HepG2 (cell line): ENCODE results near the gene P2RX2. TPM values are rescaled to one million over a fixed set of nuclear protein-coding genes. Genes with fewer than 3 reads are reported as not detected.
A peak's percentile ranks its signal among the peaks of the same experiment; 100 is the strongest.

Source experiments
- ATAC-seq: fragments of 200-7000 bp; cut with Tn5 transposase; 3 replicates; pipeline ENCODE4 v1.9.1; 2020; ENCODE audit warnings: mild to moderate bottlenecking, moderate library complexity
- BruUV-seq: library from RNA; stranded (reverse); fragments of 400-500 nt; replicated peaks from 2 replicates; lab custom pipeline; 2021; lab: Mats Ljungman, UMichigan
- CTCF ChIA-PET: fragments of 300-600 bp; formaldehyde crosslinking; extraction: SDS; loops from one replicate; lab custom pipeline; 2021; ENCODE audit warnings: low total read pairs, inconsistent platforms, low intra/inter-chr PET ratio; lab: Yijun Ruan, JAX
- POLR2A ChIA-PET: fragments of 350-600 bp; sonication (Branson Sonifier 250); formaldehyde crosslinking; loops from one replicate; lab custom pipeline; 2020; ENCODE audit warnings: antibody characterized with exemption, inconsistent platforms; lab: Yijun Ruan, JAX
- DNase-seq: peaks from one replicate; pipeline ENCODE4 v3.0.0-alpha.2; 2015; ENCODE audit warnings: low spot score
- FAIRE-seq: peaks from 3 replicates; lab custom pipeline; 2011; peaks lifted over from hg19 to GRCh38; lab: Jason Lieb, UNC
- H2AFZ ChIP-seq: one replicate; pipeline ENCODE4 v1.6.1; 2011; ENCODE audit warnings: low read length, inconsistent platforms
- H3K27ac ChIP-seq: fragments of 300-600 bp; 3 replicates; pipeline ENCODE4 v1.8.0; 2011; ENCODE audit warnings: mixed run types, mild to moderate bottlenecking, mixed read lengths, low read length, inconsistent platforms; ENCODE audit not compliant: insufficient read depth; ENCODE audit errors: extremely low read length
- H3K27me3 ChIP-seq, 2 experiments: fragments of 200-600 bp in 1 of 2; 2 replicates in 1 of 2; 3 replicates in 1 of 2; pipeline versions ENCODE4 v1.6.0 to v1.8.0; 2011; ENCODE audit warnings: low read length in 2 of 2, mild to moderate bottlenecking in 2 of 2, moderate library complexity in 2 of 2, inconsistent platforms in 1 of 2; ENCODE audit not compliant: insufficient read depth in 2 of 2, control insufficient read depth in 1 of 2
- H3K36me3 ChIP-seq, 2 experiments: fragments of 200-600 bp in 1 of 2; replicated peaks in 1 of 2; 2 replicates in 1 of 2; 3 replicates in 1 of 2; pipeline versions ENCODE4 v1.5.1 to v1.8.0; 2011; ENCODE audit warnings: low read length in 2 of 2, inconsistent platforms in 1 of 2; ENCODE audit not compliant: insufficient read depth in 2 of 2, control insufficient read depth in 1 of 2
- H3K4me1 ChIP-seq: 2 replicates; pipeline ENCODE4 v1.5.1; 2012; ENCODE audit warnings: low read length, inconsistent platforms; ENCODE audit not compliant: insufficient read depth
- H3K4me2 ChIP-seq: 2 replicates; pipeline ENCODE4 v1.6.0; 2011; ENCODE audit warnings: low read depth, low read length, inconsistent platforms
- H3K4me3 ChIP-seq, 3 experiments: fragments of 200-600 bp in 1 of 3; sonication (generic), shearing (Covaris generic) in 1 of 3; replicated peaks in 1 of 3; 2 replicates each; pipeline ENCODE4 v1.5.1; 2011 to 2016; ENCODE audit warnings: low read length in 3 of 3, inconsistent platforms in 2 of 3, low read depth in 2 of 3, mild to moderate bottlenecking in 2 of 3, control low read depth in 1 of 3, mixed read lengths in 1 of 3; ENCODE audit not compliant: insufficient read depth in 1 of 3
- H3K79me2 ChIP-seq: one replicate; pipeline ENCODE4 v1.6.1; 2011; ENCODE audit warnings: low read length, inconsistent platforms; ENCODE audit not compliant: insufficient read depth
- H3K9ac ChIP-seq: 2 replicates; pipeline ENCODE4 v1.6.0; 2011; ENCODE audit warnings: mild to moderate bottlenecking, low read depth, low read length, inconsistent platforms; ENCODE audit not compliant: insufficient read depth
- H3K9me3 ChIP-seq: 2 replicates; pipeline ENCODE4 v1.5.1; 2012; ENCODE audit warnings: mild to moderate bottlenecking, low read length
- H4K20me1 ChIP-seq: 2 replicates; pipeline ENCODE4 v1.6.0; 2011; ENCODE audit warnings: inconsistent platforms, mild to moderate bottlenecking, low read length, moderate library complexity; ENCODE audit not compliant: insufficient read depth
- CREM ChIP-seq, 2 experiments: sonication (generic) in 1 of 2; formaldehyde crosslinking in 1 of 2; IDR thresholded peaks; 2 replicates each; pipeline versions ENCODE4 v1.4.0 to v1.6.1; 2016 to 2020; ENCODE audit warnings: antibody characterized with exemption in 1 of 2, mild to moderate bottlenecking in 1 of 2, missing genetic modification reagents in 1 of 2
- GABPB1 ChIP-seq: IDR thresholded peaks from 2 replicates; pipeline ENCODE4 v1.6.1; 2016; ENCODE audit warnings: mild to moderate bottlenecking, missing genetic modification reagents, moderate library complexity, missing compliant biosample characterization
- HNRNPLL ChIP-seq: fragments of 200-400 bp; formaldehyde crosslinking; IDR thresholded peaks from 2 replicates; pipeline ENCODE4 v1.6.1; 2017; ENCODE audit warnings: mild to moderate bottlenecking, low read depth, low read length; ENCODE audit not compliant: poor library complexity, severe bottlenecking
- PLRG1 ChIP-seq: fragments of 450-650 bp; conservative IDR thresholded peaks from 2 replicates; pipeline ENCODE4 v1.6.1; 2016
- TCF7 ChIP-seq: sonication (generic); IDR thresholded peaks from 2 replicates; pipeline ENCODE4 v1.6.1; 2016; ENCODE audit warnings: antibody characterized with exemption, low read depth
- WIZ ChIP-seq: sonication (generic); formaldehyde crosslinking; IDR thresholded peaks from 2 replicates; pipeline ENCODE4 v1.5.1; 2020; ENCODE audit warnings: mild to moderate bottlenecking, missing genetic modification reagents
- ZNF451 ChIP-seq: sonication (generic); formaldehyde crosslinking; IDR thresholded peaks from 2 replicates; pipeline ENCODE4 v1.5.0; 2020; ENCODE audit warnings: mild to moderate bottlenecking, missing genetic modification reagents
- ZSCAN12 ChIP-seq: sonication (generic); formaldehyde crosslinking; IDR thresholded peaks from 2 replicates; pipeline ENCODE4 v1.9.0; 2021; ENCODE audit warnings: mild to moderate bottlenecking, missing genetic modification reagents
- WGBS: methylation state at CpG from one replicate; pipeline ENCODE4 v1.1.6; 2017; ENCODE audit warnings: low lambda C conversion rate; 5-methylcytosine and 5-hydroxymethylcytosine counted together
- in situ Hi-C: cut with HindIII; loops from 2 replicates; pipeline ENCODE4 v1.10.0; 2017; ENCODE audit warnings: low pct_unique_long_range_greater_than_20kb; ENCODE audit not compliant: extremely low pct_ligation_motif_present
- intact Hi-C: fragments of 100-400 bp; cut with micrococcal nuclease; formaldehyde crosslinking; loops from one replicate; pipeline ENCODE4 v1.10.0; 2022; ENCODE audit not compliant: unreplicated experiment
- polyA plus RNA-seq, 8 experiments: library from polyadenylated mRNA; depleted of rRNA in 3 of 8; stranded (reverse) in 7 of 8; unstranded in 1 of 8; fragments of >200 nt; fragmentation: Illumina TruSeq in 4 of 8; extraction: Trizol in 4 of 8; gene quantifications; 2 replicates each; pipeline versions ENCODE4 v1.2.1 to v1.2.3, GENCODE V29; 2011 to 2016; ENCODE audit warnings: low read depth in 4 of 8, missing spikeins in 1 of 8, mixed read lengths in 1 of 8; ENCODE audit not compliant: insufficient read depth in 1 of 8
- total RNA-seq, 5 experiments: library from RNA; depleted of rRNA; stranded (reverse); fragments of >200 nt; fragmentation: Illumina TruSeq; extraction: Trizol; gene quantifications; 2 replicates each; pipeline ENCODE4 v1.2.3, GENCODE V29; 2016; ENCODE audit warnings: low read depth in 1 of 5
- TF ChIP-seq, protein P1 (sequence below): sonication (generic); formaldehyde crosslinking; IDR thresholded peaks from 2 replicates; pipeline ENCODE4 v1.5.0; 2020; ENCODE audit warnings: mild to moderate bottlenecking, missing genetic modification reagents
- TF ChIP-seq, protein P2 (sequence below): sonication (generic); formaldehyde crosslinking; IDR thresholded peaks from 2 replicates; pipeline ENCODE4 v1.4.0; 2020; ENCODE audit warnings: missing genetic modification reagents
- TF ChIP-seq, protein P3 (sequence below): sonication (generic); formaldehyde crosslinking; IDR thresholded peaks from 2 replicates; pipeline ENCODE4 v1.5.0; 2020; ENCODE audit warnings: mild to moderate bottlenecking, missing genetic modification reagents, moderate library complexity
- TF ChIP-seq, protein P4 (sequence below): sonication (generic); formaldehyde crosslinking; conservative IDR thresholded peaks from 2 replicates; pipeline ENCODE4 v1.8.0; 2022; ENCODE audit warnings: low read depth, missing genetic modification reagents

Gene P2RX2
- total and polyA plus RNA-seq, 2 of the 13 experiments (the other 11 are each of a cell fraction or from before 2014, with no cell fraction given), result not detected

DNA sequence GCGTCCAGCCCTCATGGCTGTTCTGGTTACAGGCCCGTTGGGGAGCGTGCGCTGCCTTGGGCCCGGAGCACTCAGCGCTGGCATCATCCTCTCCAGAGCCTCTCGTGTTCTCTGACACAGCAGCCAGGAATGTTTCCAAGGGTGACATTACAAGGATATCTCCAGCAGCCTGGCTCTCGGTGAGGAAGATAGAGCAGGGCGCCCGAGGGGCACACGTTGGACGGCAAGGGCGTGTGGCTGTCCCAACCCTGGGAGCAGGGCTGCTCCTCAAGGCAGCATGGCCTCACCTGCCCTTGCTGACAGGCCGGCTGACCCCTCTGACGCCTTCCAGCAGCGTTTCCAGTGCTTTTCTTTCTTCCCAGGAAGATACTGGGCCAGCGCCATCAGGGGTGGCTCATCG lies 22.6 kb upstream of the P2RX2 start (continued):
- TF ChIP-seq GABPB1 (CRISPR knock-in tag) (peak; percentile 16; the same call in 1 of the 2 replicates), PLRG1 (no peak), CREM (IDR thresholded peaks at IDR 0.05) (no peak), CREM (CRISPR knock-in tag; IDR thresholded peaks at IDR 0.05) (no peak)
- TF ChIP-seq, protein P1, sequence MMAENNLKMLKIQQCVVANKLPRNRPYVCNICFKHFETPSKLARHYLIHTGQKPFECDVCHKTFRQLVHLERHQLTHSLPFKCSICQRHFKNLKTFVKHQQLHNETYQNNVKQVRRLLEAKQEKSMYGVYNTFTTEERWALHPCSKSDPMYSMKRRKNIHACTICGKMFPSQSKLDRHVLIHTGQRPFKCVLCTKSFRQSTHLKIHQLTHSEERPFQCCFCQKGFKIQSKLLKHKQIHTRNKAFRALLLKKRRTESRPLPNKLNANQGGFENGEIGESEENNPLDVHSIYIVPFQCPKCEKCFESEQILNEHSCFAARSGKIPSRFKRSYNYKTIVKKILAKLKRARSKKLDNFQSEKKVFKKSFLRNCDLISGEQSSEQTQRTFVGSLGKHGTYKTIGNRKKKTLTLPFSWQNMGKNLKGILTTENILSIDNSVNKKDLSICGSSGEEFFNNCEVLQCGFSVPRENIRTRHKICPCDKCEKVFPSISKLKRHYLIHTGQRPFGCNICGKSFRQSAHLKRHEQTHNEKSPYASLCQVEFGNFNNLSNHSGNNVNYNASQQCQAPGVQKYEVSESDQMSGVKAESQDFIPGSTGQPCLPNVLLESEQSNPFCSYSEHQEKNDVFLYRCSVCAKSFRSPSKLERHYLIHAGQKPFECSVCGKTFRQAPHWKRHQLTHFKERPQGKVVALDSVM (CRISPR knock-in tag), result no peak

DNA sequence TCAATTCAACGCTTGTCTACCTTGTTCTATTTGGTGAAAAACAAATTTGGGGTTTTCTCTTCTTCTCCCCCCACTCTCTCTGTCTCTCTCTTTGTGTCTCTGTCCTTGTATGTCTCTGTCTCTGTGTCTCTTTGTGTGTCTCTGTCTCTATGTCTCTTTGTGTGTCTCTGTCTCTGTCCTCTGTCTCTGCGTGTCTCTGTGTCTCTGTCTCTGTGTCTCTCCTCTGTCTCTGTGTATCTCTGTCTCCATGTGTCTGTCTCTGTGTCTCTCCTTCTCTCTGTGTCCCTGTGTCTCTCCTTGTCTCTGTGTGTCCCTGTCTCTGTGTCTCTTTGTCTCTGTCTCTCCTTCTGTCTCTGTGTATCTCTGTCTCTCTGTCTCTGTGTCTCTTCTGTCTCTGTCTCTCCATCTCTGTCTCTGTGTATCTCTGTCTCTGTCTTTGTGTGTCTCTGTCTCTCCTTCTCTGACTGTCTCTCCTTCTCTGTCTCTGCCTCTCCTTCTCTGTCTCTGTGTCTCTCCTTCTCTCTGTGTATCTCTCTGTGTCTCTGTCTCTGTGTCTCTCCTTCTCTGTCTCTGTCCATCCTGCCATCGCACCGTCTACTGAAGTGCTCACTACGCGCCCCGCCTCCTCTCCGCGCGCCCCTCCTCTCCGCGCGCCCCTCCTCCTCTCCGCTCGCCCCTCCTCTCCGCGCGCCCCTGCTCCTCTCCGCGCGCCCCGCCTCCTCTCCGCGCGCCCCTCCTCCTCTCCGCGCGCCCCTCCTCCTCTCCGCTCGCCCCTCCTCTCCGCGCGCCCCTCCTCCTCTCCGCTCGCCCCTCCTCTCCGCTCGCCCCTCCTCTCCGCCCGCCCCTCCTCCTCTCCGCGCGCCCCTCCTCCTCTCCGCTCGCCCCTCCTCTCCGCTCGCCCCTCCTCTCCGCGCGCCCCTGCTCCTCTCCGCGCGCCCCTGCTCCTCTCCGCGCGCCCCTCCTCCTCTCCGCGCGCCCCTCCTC lies 21.0 kb upstream of the P2RX2 start:
- Histone ChIP-seq H3K9ac (no peak overlapping the region), H2AFZ (no peak overlapping the region), H3K27me3 (peaks cover 5 to 44% of the 10 kb centered on the region in 2 experiments; a peak in 4 of 5 replicates), H3K4me3 (peak overlapping the region in 2 of 3 experiments; percentile 28 to 35; a peak in 4 of 6 replicates), H3K4me1 (peaks cover 44% of the 10 kb centered on the region), H3K4me2 (peak overlapping the region; percentile 33), H3K36me3 (no peaks in the 10 kb centered on the region), H4K20me1 (no peaks in the 10 kb centered on the region), H3K9me3 (no peaks in the 10 kb centered on the region), H3K79me2 (no peaks in the 10 kb centered on the region), H3K27ac (no peak overlapping the region)
- CTCF ChIA-PET, result no interaction called here
- 8% methylated on average over 36 of the region's 58 CpGs for WGBS
- in situ Hi-C loops, result no loop called here
- TF ChIP-seq WIZ (CRISPR knock-in tag) (no peak), ZSCAN12 (CRISPR knock-in tag) (no peak), CREM (IDR thresholded peaks at IDR 0.05) (no peak), CREM (CRISPR knock-in tag; IDR thresholded peaks at IDR 0.05) (no peak), ZNF451 (CRISPR knock-in tag) (no peak), TCF7 (no peak), HNRNPLL (peak; percentile 17)
- TF ChIP-seq, protein P2, sequence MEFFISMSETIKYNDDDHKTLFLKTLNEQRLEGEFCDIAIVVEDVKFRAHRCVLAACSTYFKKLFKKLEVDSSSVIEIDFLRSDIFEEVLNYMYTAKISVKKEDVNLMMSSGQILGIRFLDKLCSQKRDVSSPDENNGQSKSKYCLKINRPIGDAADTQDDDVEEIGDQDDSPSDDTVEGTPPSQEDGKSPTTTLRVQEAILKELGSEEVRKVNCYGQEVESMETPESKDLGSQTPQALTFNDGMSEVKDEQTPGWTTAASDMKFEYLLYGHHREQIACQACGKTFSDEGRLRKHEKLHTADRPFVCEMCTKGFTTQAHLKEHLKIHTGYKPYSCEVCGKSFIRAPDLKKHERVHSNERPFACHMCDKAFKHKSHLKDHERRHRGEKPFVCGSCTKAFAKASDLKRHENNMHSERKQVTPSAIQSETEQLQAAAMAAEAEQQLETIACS (CRISPR knock-in tag), result peak; percentile 42; the same call in 1 of the 2 replicates
- TF ChIP-seq, protein P3, sequence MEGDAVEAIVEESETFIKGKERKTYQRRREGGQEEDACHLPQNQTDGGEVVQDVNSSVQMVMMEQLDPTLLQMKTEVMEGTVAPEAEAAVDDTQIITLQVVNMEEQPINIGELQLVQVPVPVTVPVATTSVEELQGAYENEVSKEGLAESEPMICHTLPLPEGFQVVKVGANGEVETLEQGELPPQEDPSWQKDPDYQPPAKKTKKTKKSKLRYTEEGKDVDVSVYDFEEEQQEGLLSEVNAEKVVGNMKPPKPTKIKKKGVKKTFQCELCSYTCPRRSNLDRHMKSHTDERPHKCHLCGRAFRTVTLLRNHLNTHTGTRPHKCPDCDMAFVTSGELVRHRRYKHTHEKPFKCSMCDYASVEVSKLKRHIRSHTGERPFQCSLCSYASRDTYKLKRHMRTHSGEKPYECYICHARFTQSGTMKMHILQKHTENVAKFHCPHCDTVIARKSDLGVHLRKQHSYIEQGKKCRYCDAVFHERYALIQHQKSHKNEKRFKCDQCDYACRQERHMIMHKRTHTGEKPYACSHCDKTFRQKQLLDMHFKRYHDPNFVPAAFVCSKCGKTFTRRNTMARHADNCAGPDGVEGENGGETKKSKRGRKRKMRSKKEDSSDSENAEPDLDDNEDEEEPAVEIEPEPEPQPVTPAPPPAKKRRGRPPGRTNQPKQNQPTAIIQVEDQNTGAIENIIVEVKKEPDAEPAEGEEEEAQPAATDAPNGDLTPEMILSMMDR, result no peak
- TF ChIP-seq, protein P4, sequence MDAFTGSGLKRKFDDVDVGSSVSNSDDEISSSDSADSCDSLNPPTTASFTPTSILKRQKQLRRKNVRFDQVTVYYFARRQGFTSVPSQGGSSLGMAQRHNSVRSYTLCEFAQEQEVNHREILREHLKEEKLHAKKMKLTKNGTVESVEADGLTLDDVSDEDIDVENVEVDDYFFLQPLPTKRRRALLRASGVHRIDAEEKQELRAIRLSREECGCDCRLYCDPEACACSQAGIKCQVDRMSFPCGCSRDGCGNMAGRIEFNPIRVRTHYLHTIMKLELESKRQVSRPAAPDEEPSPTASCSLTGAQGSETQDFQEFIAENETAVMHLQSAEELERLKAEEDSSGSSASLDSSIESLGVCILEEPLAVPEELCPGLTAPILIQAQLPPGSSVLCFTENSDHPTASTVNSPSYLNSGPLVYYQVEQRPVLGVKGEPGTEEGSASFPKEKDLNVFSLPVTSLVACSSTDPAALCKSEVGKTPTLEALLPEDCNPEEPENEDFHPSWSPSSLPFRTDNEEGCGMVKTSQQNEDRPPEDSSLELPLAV, result no peak
- POLR2A ChIA-PET, result no interaction called here
- FAIRE-seq, result no peak
- no peak for DNase-seq
- no peak for ATAC-seq
- no TSS peak for BruUV-seq
- intact Hi-C loops, result no loop called here
